ENCODE results near the gene UBAC2. TPM values are rescaled to one million over a fixed set of nuclear protein-coding genes. Genes with fewer than 3 reads are reported as not detected.
"Not testable (repeated sequence)": the region's sequence is repeated elsewhere in the genome, so short reads cannot be mapped to it uniquely, and the experiment has no call there.

UBAC2 gene
- total RNA-seq, 4 donors from 2014 or later = 67.3 to 111 (median 93.8) TPM

GRCh38 chr13:99407906-99408702 lies 207.4 kb downstream of the UBAC2 start:
- Histone ChIP-seq H3K4me3 (no peak overlapping the region), H3K9me3 (no peaks in the 10 kb centered on the region), H3K27ac (no peak overlapping the region), H3K36me3 (no peaks in the 10 kb centered on the region), H3K27me3 (no peaks in the 10 kb centered on the region), H3K4me1 (no peaks in the 10 kb centered on the region)
- peak in 1 of 2 donors; percentile 51 for DNase-seq (ENCODE audit: low spot score in 2 of 2)
- 80% methylated on average over 10 of the region's 33 CpGs for WGBS
- no peak for TF ChIP-seq EP300 (IDR thresholded peaks at IDR 0.05)
- TF ChIP-seq POLR2AphosphoS5 (IDR thresholded peaks at IDR 0.05) = no peak
- no peak for TF ChIP-seq POLR2A (IDR thresholded peaks at IDR 0.05)
- no peak for TF ChIP-seq CTCF (IDR thresholded peaks at IDR 0.05)

- H3K4me1 ChIP-seq = no peaks in the 10 kb centered on the region
- DNase-seq (ENCODE audit: low spot score in 2 of 2) = peak in 1 of 2 donors; percentile 45
- H3K27me3 ChIP-seq = no peaks in the 10 kb centered on the region
- WGBS = 100% methylated on average over 3 of the region's 10 CpGs
- TF ChIP-seq EP300 (IDR thresholded peaks at IDR 0.05) (no peak), POLR2A (IDR thresholded peaks at IDR 0.05) (no peak), POLR2AphosphoS5 (IDR thresholded peaks at IDR 0.05) (no peak), CTCF (IDR thresholded peaks at IDR 0.05) (no peak)
- H3K27ac ChIP-seq = no peak overlapping the region
- no peak overlapping the region for H3K4me3 ChIP-seq
- H3K9me3 ChIP-seq = no peaks in the 10 kb centered on the region
- no peaks in the 10 kb centered on the region for H3K36me3 ChIP-seq
These were observed 208.0 kb downstream of the UBAC2 start for GRCh38 chr13:99408703-99409000.

- peak in 1 of 2 donors; percentile 13 for DNase-seq (ENCODE audit: low spot score in 2 of 2)
- not testable (repeated sequence) for H3K9me3 ChIP-seq, H3K36me3 ChIP-seq, H3K27me3 ChIP-seq, H3K27ac ChIP-seq, H3K4me3 ChIP-seq, H3K4me1 ChIP-seq
- WGBS = 81% methylated on average over 11 of the region's 11 CpGs
These were observed 208.9 kb downstream of the UBAC2 start for GRCh38 chr13:99409461-99410083.

- WGBS = 90% methylated on average over 13 of the region's 13 CpGs
- not testable (repeated sequence) for H3K9me3 ChIP-seq, H3K27ac ChIP-seq, H3K4me3 ChIP-seq, H3K4me1 ChIP-seq, H3K27me3 ChIP-seq, H3K36me3 ChIP-seq
- peak in 1 of 2 donors; percentile 21 for DNase-seq (ENCODE audit: low spot score in 2 of 2)
These were observed 210.2 kb downstream of the UBAC2 start for GRCh38 chr13:99410646-99411475.

- Histone ChIP-seq H3K4me3 (no peak overlapping the region), H3K36me3 (no peaks in the 10 kb centered on the region), H3K4me1 (no peaks in the 10 kb centered on the region), H3K27ac (no peak overlapping the region), H3K9me3 (no peaks in the 10 kb centered on the region), H3K27me3 (no peaks in the 10 kb centered on the region)
- 82% methylated on average over 1 of the region's 1 CpG for WGBS
- TF ChIP-seq CTCF (IDR thresholded peaks at IDR 0.05) = no peak
- no peak for TF ChIP-seq POLR2AphosphoS5 (IDR thresholded peaks at IDR 0.05)
- TF ChIP-seq POLR2A (IDR thresholded peaks at IDR 0.05) = no peak
- no peak for TF ChIP-seq EP300 (IDR thresholded peaks at IDR 0.05)
- no peak for DNase-seq (ENCODE audit: low spot score in 2 of 2)
These were observed 212.2 kb downstream of the UBAC2 start for GRCh38 chr13:99412856-99413255.

Data from suprapubic skin (tissue), 4 donors.